ENCODE data around the gene HLA-DRA. TPM values are rescaled to one million over a fixed set of nuclear protein-coding genes. Genes with fewer than 3 reads are reported as not detected.

The HLA-DRA gene
- total and polyA plus RNA-seq, 2 of the 4 experiments (the other 2 are of a cell fraction): not detected

GRCh38 chr6:32411566-32412327, 27.9 kb upstream of the HLA-DRA start (continued):
- TF ChIP-seq ELK1 (IDR thresholded peaks at IDR 0.05; ENCODE audit: borderline replicate concordance, low read depth, low read length): no peak

DNA sequence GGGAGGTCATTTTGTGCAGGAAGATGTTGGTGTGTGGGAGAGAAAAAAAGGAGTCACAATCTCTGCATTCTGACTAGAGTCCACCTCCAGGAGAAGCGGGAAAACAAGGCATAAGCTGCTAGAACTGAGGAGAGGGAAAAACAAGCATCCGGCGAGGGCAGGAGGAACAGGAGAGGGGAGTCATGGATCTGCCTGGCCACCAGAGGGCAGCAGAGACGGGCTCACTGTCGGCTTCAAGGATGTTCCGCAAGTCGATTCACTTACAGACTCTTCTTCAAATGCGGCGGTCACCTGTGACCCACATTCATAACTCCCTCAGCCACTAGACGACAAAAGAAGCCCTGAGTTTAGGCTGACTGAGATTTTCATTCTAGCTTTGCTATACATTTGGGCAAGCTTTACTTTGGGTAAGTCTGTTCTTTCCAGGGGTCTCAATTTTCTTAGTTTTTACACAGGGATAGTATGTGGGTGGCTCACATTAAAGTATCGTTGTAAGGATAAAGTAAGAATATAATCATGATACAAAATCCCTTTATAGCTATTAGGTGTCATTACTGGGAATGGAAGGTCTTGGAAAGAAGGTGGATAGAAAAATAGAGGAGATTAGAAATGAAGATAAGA, 26.1 kb upstream of the HLA-DRA start:
- Histone ChIP-seq H2AK9ac (replicated peaks; ENCODE audit: low read depth, low read length, poor library complexity) (no peak overlapping the region), H3K4me1 (ENCODE audit: control insufficient read depth, insufficient read depth, low read length) (no peaks in the 10 kb centered on the region), H3K9me3 (ENCODE audit: control insufficient read depth, insufficient read depth, low read length) (no peaks in the 10 kb centered on the region), H3K23ac (ENCODE audit: low read depth, low read length) (no peak overlapping the region), H3K27me3 (ENCODE audit: control insufficient read depth, insufficient read depth, low read length) (peaks cover 24% of the 10 kb centered on the region), H4K8ac (ENCODE audit: low read depth in 2 of 2, low read length in 2 of 2) (no peak overlapping the region), H3K4me3 (ENCODE audit: insufficient read depth, low read depth, low read length) (no peak overlapping the region), H2AK5ac (ENCODE audit: low read depth, low read length) (no peak overlapping the region), H2AFZ (replicated peaks; ENCODE audit: low read length, poor library complexity) (peak overlapping the region; percentile 67), H3K79me1 (ENCODE audit: low read depth in 1 of 2, low read length in 2 of 2) (no peaks in the 10 kb centered on the region), H3K9ac (ENCODE audit: low read depth, low read length) (no peak overlapping the region), H3K9me1 (ENCODE audit: insufficient read depth, low read length) (no peaks in the 10 kb centered on the region), H3K36me3 (ENCODE audit: control insufficient read depth, insufficient read depth, low read length) (no peaks in the 10 kb centered on the region), H3K56ac (ENCODE audit: extremely low read depth, insufficient read depth, low read length) (no peak overlapping the region), H2BK5ac (ENCODE audit: low read depth, low read length, poor library complexity, severe bottlenecking) (no peak overlapping the region), H3K27ac (ENCODE audit: insufficient read depth, low read length) (no peak overlapping the region), H3K4ac (ENCODE audit: low read depth, low read length) (no peak overlapping the region), H2BK120ac (ENCODE audit: low read depth, low read length) (no peak overlapping the region), H3K18ac (ENCODE audit: low read depth, low read length) (no peak overlapping the region), H4K5ac (ENCODE audit: low read depth, low read length) (no peak overlapping the region), H4K20me1 (ENCODE audit: insufficient read depth, low read length) (no peaks in the 10 kb centered on the region), H2BK20ac (ENCODE audit: low read depth, low read length) (no peak overlapping the region), H3K14ac (replicated peaks; ENCODE audit: low read depth, low read length) (no peak overlapping the region), H2BK15ac (ENCODE audit: low read depth, low read length) (no peak overlapping the region), H3K4me2 (ENCODE audit: low read depth, low read length) (no peak overlapping the region), H4K91ac (ENCODE audit: insufficient read depth, low read depth, low read length) (no peak overlapping the region)
- DNase-seq (peak; percentile 69), ATAC-seq (ENCODE audit: low read depth) (peak; percentile 93)
- intact Hi-C loops (cut with micrococcal nuclease): loop anchor here (1.0 to 5.0 kb wide), 5 partner anchors 168 to 384 kb away; no protein-coding TSS in a partner anchor
- no TSS peak for BruUV-seq (replicated peaks)
- peak; percentile 72 for TF ChIP-seq RAD21 (IDR thresholded peaks at IDR 0.05; ENCODE audit: low read length)
- TF ChIP-seq, protein P1, sequence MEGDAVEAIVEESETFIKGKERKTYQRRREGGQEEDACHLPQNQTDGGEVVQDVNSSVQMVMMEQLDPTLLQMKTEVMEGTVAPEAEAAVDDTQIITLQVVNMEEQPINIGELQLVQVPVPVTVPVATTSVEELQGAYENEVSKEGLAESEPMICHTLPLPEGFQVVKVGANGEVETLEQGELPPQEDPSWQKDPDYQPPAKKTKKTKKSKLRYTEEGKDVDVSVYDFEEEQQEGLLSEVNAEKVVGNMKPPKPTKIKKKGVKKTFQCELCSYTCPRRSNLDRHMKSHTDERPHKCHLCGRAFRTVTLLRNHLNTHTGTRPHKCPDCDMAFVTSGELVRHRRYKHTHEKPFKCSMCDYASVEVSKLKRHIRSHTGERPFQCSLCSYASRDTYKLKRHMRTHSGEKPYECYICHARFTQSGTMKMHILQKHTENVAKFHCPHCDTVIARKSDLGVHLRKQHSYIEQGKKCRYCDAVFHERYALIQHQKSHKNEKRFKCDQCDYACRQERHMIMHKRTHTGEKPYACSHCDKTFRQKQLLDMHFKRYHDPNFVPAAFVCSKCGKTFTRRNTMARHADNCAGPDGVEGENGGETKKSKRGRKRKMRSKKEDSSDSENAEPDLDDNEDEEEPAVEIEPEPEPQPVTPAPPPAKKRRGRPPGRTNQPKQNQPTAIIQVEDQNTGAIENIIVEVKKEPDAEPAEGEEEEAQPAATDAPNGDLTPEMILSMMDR (conservative IDR thresholded peaks at IDR 0.05; ENCODE audit: low read depth, low read length): peak; percentile 83
- no peak for TF ChIP-seq FOS (IDR thresholded peaks at IDR 0.05; ENCODE audit: low read depth, low read length)
- peak; percentile 74 for TF ChIP-seq SMC3 (IDR thresholded peaks at IDR 0.05; ENCODE audit: low read depth, low read length)
- TF ChIP-seq MAZ (IDR thresholded peaks at IDR 0.05; ENCODE audit: borderline replicate concordance, low read depth, low read length): no peak
- POLR2A ChIA-PET (ENCODE audit: unreplicated experiment): no interaction called here
- CTCF ChIA-PET: interaction anchor here (1.0 to 2.0 kb wide), 10 partner anchors 13 to 455 kb away, joined by 3 to 9 read pairs (median 4); no protein-coding TSS in a partner anchor
- WGBS, 2 experiments (ENCODE audit: extremely low coverage in 2 of 2, insufficient read length in 1 of 2): no CpG with 5 or more reads among the region's 11 CpGs
- in situ Hi-C loops (cut with MboI; ENCODE audit: low sequenced_read_pairs): loop anchor here (5.0 to 10.0 kb wide), 2 partner anchors 166 to 281 kb away; no protein-coding TSS in a partner anchor
- dilution Hi-C loops (cut with HindIII; ENCODE audit: low sequenced_read_pairs, unreplicated experiment): no loop called here
